ENCODE data around the gene INSM2. TPM values are rescaled to one million over a fixed set of nuclear protein-coding genes. Genes with fewer than 3 reads are reported as not detected.

The INSM2 gene
- total RNA-seq, 1 donor from 2014 or later: not detected

DNA sequence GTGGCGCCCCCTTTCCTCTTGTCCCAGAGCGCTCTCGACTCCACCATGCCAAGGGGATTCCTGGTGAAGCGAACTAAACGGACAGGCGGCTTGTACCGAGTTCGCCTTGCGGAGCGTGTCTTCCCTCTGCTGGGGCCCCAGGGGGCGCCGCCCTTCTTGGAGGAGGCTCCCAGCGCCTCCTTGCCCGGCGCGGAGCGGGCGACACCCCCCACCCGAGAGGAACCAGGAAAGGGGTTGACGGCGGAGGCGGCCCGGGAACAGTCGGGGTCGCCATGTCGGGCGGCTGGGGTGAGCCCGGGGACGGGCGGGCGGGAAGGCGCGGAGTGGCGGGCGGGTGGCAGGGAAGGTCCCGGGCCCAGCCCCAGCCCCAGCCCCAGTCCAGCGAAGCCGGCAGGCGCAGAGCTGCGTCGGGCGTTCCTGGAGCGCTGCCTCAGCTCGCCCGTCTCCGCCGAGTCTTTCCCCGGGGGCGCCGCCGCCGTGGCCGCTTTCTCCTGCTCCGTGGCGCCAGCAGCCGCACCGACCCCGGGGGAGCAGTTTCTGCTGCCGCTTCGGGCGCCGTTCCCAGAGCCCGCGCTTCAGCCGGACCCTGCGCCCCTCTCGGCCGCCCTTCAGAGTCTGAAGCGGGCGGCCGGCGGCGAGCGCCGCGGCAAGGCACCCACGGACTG lies 376 bp downstream of the INSM2 start:
- TF ChIP-seq, protein P1, sequence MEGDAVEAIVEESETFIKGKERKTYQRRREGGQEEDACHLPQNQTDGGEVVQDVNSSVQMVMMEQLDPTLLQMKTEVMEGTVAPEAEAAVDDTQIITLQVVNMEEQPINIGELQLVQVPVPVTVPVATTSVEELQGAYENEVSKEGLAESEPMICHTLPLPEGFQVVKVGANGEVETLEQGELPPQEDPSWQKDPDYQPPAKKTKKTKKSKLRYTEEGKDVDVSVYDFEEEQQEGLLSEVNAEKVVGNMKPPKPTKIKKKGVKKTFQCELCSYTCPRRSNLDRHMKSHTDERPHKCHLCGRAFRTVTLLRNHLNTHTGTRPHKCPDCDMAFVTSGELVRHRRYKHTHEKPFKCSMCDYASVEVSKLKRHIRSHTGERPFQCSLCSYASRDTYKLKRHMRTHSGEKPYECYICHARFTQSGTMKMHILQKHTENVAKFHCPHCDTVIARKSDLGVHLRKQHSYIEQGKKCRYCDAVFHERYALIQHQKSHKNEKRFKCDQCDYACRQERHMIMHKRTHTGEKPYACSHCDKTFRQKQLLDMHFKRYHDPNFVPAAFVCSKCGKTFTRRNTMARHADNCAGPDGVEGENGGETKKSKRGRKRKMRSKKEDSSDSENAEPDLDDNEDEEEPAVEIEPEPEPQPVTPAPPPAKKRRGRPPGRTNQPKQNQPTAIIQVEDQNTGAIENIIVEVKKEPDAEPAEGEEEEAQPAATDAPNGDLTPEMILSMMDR (IDR thresholded peaks at IDR 0.05; ENCODE audit: insufficient read depth, low read length, poor library complexity, severe bottlenecking): no peak
- Histone ChIP-seq H3K36me3 (ENCODE audit: control insufficient read depth, insufficient read depth, low read length) (no peaks in the 10 kb centered on the region), H3K4me3 (ENCODE audit: low read depth, low read length) (peak overlapping the region; percentile 50), H3K27me3 (ENCODE audit: control insufficient read depth, insufficient read depth, low read length) (peaks cover 37% of the 10 kb centered on the region)
- no peak for DNase-seq (ENCODE audit: low read depth)

DNA sequence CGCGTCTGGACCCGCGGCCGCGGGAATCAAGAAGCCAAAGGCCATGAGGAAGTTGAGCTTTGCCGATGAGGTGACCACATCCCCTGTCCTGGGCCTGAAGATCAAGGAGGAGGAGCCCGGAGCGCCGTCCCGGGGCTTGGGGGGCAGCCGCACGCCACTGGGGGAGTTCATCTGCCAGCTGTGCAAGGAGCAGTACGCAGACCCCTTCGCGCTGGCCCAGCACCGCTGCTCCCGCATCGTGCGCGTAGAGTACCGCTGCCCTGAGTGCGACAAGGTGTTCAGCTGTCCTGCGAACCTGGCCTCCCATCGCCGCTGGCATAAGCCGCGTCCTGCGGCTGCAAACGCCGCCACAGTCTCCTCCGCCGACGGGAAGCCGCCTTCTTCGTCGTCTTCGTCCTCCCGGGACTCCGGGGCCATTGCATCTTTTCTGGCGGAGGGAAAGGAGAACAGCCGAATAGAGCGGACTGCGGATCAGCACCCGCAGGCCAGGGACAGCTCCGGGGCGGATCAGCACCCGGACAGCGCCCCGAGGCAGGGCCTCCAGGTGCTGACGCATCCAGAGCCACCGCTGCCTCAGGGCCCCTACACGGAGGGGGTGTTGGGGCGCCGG lies 1.0 kb downstream of the INSM2 start:
- TF ChIP-seq, protein P1 (IDR thresholded peaks at IDR 0.05; ENCODE audit: insufficient read depth, low read length, poor library complexity, severe bottlenecking): no peak
- DNase-seq (ENCODE audit: low read depth): no peak
- H3K4me3 ChIP-seq (ENCODE audit: low read depth, low read length): no peak overlapping the region
- H3K36me3 ChIP-seq (ENCODE audit: control insufficient read depth, insufficient read depth, low read length): no peaks in the 10 kb centered on the region
- peaks cover 37% of the 10 kb centered on the region for H3K27me3 ChIP-seq (ENCODE audit: control insufficient read depth, insufficient read depth, low read length)

DNA sequence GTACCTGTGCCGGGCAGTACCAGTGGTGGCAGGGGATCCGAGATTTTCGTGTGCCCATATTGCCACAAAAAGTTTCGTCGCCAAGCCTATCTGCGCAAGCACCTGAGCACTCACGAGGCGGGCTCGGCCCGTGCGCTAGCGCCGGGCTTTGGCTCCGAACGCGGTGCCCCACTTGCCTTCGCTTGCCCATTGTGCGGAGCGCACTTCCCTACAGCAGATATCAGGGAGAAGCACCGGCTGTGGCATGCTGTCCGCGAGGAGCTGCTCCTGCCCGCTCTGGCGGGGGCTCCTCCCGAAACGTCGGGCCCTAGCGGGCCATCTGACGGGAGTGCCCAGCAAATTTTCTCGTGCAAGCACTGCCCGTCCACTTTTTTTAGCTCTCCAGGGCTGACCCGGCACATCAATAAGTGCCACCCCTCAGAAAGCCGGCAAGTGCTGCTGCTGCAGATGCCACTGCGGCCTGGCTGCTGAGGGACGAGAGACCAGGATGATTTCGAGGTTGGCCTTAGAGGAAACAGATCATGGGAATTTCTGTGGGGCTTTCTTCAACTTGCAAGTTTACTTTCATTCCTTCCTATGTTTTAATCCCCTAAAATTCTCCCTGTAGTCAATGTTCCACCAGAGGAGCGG lies 1.6 kb downstream of the INSM2 start:
- no peaks in the 10 kb centered on the region for H3K36me3 ChIP-seq (ENCODE audit: control insufficient read depth, insufficient read depth, low read length)
- peaks cover 37% of the 10 kb centered on the region for H3K27me3 ChIP-seq (ENCODE audit: control insufficient read depth, insufficient read depth, low read length)
- H3K4me3 ChIP-seq (ENCODE audit: low read depth, low read length): no peak overlapping the region
- TF ChIP-seq, protein P1 (IDR thresholded peaks at IDR 0.05; ENCODE audit: insufficient read depth, low read length, poor library complexity, severe bottlenecking): no peak
- no peak for DNase-seq (ENCODE audit: low read depth)

DNA sequence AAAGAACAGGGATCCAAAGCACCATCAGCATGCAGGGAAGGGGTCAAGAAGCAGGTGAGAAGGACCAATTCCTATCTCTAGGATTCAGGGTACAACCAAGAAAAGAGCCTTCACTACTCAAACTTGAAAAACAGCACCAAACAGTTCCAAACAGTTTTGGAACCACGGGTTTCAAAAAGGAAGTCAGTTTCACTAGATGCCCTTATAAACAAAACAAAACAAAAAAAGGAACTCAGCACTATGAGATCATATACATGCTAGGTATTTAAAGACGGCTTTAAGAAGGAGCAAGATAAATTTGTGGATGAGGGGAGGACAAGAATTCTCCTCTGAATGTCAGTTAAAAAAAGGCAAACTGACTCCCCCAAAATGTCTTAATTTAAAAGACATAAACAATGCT lies 6.0 kb downstream of the INSM2 start:
- peaks cover 16% of the 10 kb centered on the region for H3K27me3 ChIP-seq (ENCODE audit: control insufficient read depth, insufficient read depth, low read length)
- TF ChIP-seq, protein P1 (IDR thresholded peaks at IDR 0.05; ENCODE audit: insufficient read depth, low read length, poor library complexity, severe bottlenecking): no peak
- DNase-seq (ENCODE audit: low read depth): no peak
- no peaks in the 10 kb centered on the region for H3K36me3 ChIP-seq (ENCODE audit: control insufficient read depth, insufficient read depth, low read length)
- H3K4me3 ChIP-seq (ENCODE audit: low read depth, low read length): no peak overlapping the region

DNA sequence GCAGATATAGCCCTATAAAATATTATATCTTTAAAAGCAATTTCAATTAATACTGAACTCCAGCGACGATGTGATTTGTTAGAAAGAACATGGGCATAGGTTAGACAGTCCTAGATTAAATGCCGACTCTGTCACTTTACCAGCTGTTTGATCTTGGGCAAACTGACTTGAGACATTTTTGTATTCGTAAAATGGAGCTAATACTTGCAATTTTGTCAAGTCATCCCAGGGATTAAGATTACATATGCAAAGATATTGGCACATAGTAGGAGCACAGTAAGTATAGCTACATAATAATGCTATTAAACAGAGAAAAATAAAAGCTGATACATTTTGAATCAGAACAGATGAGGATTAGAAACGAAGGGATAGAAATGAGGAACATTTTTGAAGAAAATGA lies 9.0 kb downstream of the INSM2 start:
- Histone ChIP-seq H3K36me3 (ENCODE audit: control insufficient read depth, insufficient read depth, low read length) (no peaks in the 10 kb centered on the region), H3K4me3 (ENCODE audit: low read depth, low read length) (no peak overlapping the region), H3K27me3 (ENCODE audit: control insufficient read depth, insufficient read depth, low read length) (no peaks in the 10 kb centered on the region)
- TF ChIP-seq, protein P1 (IDR thresholded peaks at IDR 0.05; ENCODE audit: insufficient read depth, low read length, poor library complexity, severe bottlenecking): no peak
- no peak for DNase-seq (ENCODE audit: low read depth)
